ENCODE data around the gene NAALADL2.
"Not testable (repeated sequence)": the region's sequence is repeated elsewhere in the genome, so short reads cannot be mapped to it uniquely, and the experiment has no call there.

NAALADL2 gene

GRCh38 chr3:175729466-175729865 lies 870.3 kb downstream of the NAALADL2 start:
- DNase-seq = no peak

GRCh38 chr3:175731543-175731942 lies 872.4 kb downstream of the NAALADL2 start:
- DNase-seq = no peak

- no peak for DNase-seq
These were observed 872.9 kb downstream of the NAALADL2 start for GRCh38 chr3:175732017-175732416.

GRCh38 chr3:175735866-175736265 lies 876.7 kb downstream of the NAALADL2 start:
- DNase-seq = no peak

- no peak for DNase-seq
These were observed 878.8 kb downstream of the NAALADL2 start for GRCh38 chr3:175737646-175738572.

GRCh38 chr3:175741951-175742350 lies 882.8 kb downstream of the NAALADL2 start:
- no peak for DNase-seq

GRCh38 chr3:175743733-175744400 lies 884.7 kb downstream of the NAALADL2 start:
- DNase-seq = no peak

- DNase-seq = no peak
These were observed 887.2 kb downstream of the NAALADL2 start for GRCh38 chr3:175746308-175746707.

GRCh38 chr3:175748087-175748730 lies 889.1 kb downstream of the NAALADL2 start:
- no peak for DNase-seq

- no peak for DNase-seq
These were observed 890.8 kb downstream of the NAALADL2 start for GRCh38 chr3:175749981-175750380.

- no peak for DNase-seq
These were observed 892.0 kb downstream of the NAALADL2 start for GRCh38 chr3:175751089-175751488.

- DNase-seq = no peak
These were observed 904.8 kb downstream of the NAALADL2 start for GRCh38 chr3:175763948-175764347.

- no peak for DNase-seq
These were observed 905.6 kb downstream of the NAALADL2 start for GRCh38 chr3:175764722-175765121.

- no peak for DNase-seq
These were observed 911.3 kb downstream of the NAALADL2 start for GRCh38 chr3:175770426-175770825.

GRCh38 chr3:175777495-175777894 lies 918.4 kb downstream of the NAALADL2 start:
- DNase-seq = no peak

GRCh38 chr3:175777965-175778364 lies 918.8 kb downstream of the NAALADL2 start:
- DNase-seq = no peak

GRCh38 chr3:175778994-175779393 lies 919.9 kb downstream of the NAALADL2 start:
- DNase-seq = no peak

- DNase-seq = not testable (repeated sequence)
These were observed 928.0 kb downstream of the NAALADL2 start for GRCh38 chr3:175787109-175787508.

GRCh38 chr3:175792245-175792644 lies 933.1 kb downstream of the NAALADL2 start:
- no peak for DNase-seq

- DNase-seq = no peak
These were observed 939.2 kb downstream of the NAALADL2 start for GRCh38 chr3:175798326-175798725.

GRCh38 chr3:175805825-175806224 lies 946.7 kb downstream of the NAALADL2 start:
- DNase-seq = no peak

GRCh38 chr3:175807175-175807574 lies 948.0 kb downstream of the NAALADL2 start:
- DNase-seq = no peak

GRCh38 chr3:175818811-175819464 lies 959.8 kb downstream of the NAALADL2 start:
- DNase-seq = no peak
